Activated naive CD4-positive, alpha-beta T cell treated with anti-CD3 and anti-CD28 coated beads, Interleukin-2, amount 10 ng/mL, durations not matched to agents 7 days and 5 days (primary cell): Measurements from ENCODE around the gene MLF2.

Experiments
- CTCF ChIA-PET: fragments of 350-600 bp; sonication (Branson Sonifier 250); formaldehyde crosslinking; loops from one replicate; lab custom pipeline; 2021; ENCODE audit warnings: antibody characterized with exemption; lab: Charles Lee
- DNase-seq: peaks from one replicate; pipeline ENCODE4 v3.0.0-alpha.2; 2020
- H3K27ac Mint-ChIP-seq: one replicate; pipeline ENCODE4 v1.8.0; 2021; ENCODE audit warnings: mild to moderate bottlenecking, moderate library complexity, mixed read lengths
- H3K27me3 Mint-ChIP-seq: one replicate; pipeline ENCODE4 v1.8.0; 2021; ENCODE audit warnings: mild to moderate bottlenecking, mixed read lengths
- H3K36me3 Mint-ChIP-seq: one replicate; pipeline ENCODE4 v1.8.0; 2021; ENCODE audit warnings: mixed read lengths
- H3K4me1 Mint-ChIP-seq: one replicate; pipeline ENCODE4 v1.8.0; 2021; ENCODE audit warnings: mixed read lengths
- H3K4me3 Mint-ChIP-seq: one replicate; pipeline ENCODE4 v1.8.0; 2021; ENCODE audit warnings: mild to moderate bottlenecking, moderate library complexity, mixed read lengths
- H3K9me3 Mint-ChIP-seq: one replicate; pipeline ENCODE4 v1.8.0; 2021; ENCODE audit warnings: mixed read lengths

MLF2 gene

DNA sequence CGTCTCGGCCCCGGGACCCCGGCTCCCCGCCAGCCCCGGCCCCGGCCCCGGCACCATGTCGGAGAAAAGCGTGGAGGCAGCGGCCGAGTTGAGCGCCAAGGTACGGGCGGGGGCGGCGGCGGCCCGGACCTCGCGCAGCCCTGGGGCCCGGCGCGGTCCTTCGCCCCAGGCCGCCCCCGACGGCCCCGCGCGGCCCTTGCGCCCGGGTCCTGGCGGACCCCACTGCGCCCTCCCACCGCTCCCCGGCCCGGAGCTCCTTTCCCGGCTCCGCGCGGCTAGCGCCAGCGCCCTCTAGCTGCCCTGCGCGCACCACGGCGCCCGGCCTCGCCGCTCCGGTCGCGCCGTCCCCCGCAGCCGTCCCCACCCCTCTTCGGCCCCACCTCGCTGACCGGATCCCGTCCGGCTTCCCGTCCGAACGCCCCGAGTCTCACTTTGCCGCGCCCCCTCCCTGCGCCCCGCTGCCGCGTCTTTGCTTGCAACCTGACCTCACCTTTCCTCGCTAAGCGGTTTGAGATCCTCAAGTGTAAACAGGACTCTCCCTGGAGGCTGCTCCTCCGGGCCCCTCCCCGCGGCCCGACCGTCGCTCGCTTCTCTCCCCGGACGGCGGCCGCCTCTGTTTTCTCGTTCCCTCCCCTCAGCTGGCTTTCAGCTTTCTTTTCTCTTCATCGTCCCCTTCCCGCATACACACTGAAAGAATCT is 13.9 kb upstream of the MLF2 start:
- Mint-ChIP-seq H3K9me3 (no peaks in the 10 kb centered on the region), H3K27ac (no peak overlapping the region), H3K36me3 (peaks cover 4% of the 10 kb centered on the region), H3K4me1 (peaks cover 49% of the 10 kb centered on the region), H3K4me3 (peak overlapping the region; percentile 85), H3K27me3 (peaks cover 96% of the 10 kb centered on the region)
- CTCF ChIA-PET = interaction anchor here (0.7 to 5.8 kb wide), 17 partner anchors 9 to 340 kb away, joined by 3 to 63 read pairs (median 3); partner anchors contain the start of genes CD4, MLF2 and USP5
- peak; percentile 70 for DNase-seq

DNA sequence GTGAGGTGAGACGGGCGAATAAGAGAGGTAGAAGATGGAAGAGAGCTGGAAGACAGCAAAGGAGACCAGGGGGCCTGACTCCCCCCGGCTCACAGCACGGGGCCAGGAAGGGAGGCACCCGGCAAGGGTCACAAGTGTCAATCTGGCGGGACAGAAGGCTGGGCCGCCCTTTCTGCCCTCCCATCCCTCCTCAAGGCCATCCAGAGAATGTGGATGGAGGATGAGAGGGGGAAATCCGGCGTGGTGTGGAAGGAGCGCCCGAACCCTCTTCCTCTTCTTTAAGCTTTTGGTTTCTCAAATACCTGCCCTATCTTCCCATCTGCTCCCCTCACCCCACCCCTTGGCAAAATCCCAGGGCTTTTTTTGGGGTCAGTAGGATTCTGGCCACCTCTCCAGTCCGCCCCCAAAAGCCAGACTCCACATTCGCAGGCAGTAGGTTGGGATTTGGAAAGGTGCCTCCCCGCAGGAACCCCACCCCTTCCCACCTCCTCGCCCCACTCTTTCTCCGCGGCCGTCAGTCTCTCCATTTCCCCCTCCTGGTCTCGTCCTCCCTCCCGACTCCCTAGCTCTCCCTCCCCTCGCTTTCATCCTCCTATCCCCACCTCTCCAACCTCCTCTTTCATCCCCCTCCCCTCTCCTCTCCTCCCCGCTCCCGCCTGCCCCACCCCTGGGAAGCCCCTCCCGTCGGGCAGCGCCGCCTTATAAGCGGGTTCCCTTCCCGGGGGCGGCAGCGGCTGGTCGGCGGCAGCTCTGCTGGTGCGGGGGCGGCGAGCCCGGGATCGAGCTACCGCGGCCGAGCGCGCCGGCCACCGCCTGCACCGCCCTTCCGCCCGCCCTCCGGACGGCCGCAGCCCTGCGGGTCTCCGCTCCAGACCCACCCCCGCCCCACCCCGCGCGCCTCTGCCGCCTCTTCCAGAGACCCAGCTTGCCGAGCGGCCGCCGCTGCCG is 13.0 kb upstream of the MLF2 start, which contains the start of gene PTMS:
TSS of gene PTMS (plus strand) at position 730 of the 948 bp plus-strand sequence. CDS start 343 bp downstream, outside the sequence.
- H3K27ac Mint-ChIP-seq = no peak within 1 kb of the TSS
- CTCF ChIA-PET = interaction anchor here (0.7 to 5.8 kb wide), 16 partner anchors 8 to 339 kb away, joined by 3 to 63 read pairs (median 4); partner anchors contain the start of genes CD4, MLF2 and USP5
- H3K27me3 Mint-ChIP-seq = peaks cover 95% of the 10 kb centered on the region
- peak within 1 kb of the TSS; percentile 85 for H3K4me3 Mint-ChIP-seq
- peaks cover 4% of the 10 kb centered on the region for H3K36me3 Mint-ChIP-seq
- DNase-seq = peak; percentile 54
- H3K4me1 Mint-ChIP-seq = peaks cover 40% of the 10 kb centered on the region
- H3K9me3 Mint-ChIP-seq = no peaks in the 10 kb centered on the region

DNA sequence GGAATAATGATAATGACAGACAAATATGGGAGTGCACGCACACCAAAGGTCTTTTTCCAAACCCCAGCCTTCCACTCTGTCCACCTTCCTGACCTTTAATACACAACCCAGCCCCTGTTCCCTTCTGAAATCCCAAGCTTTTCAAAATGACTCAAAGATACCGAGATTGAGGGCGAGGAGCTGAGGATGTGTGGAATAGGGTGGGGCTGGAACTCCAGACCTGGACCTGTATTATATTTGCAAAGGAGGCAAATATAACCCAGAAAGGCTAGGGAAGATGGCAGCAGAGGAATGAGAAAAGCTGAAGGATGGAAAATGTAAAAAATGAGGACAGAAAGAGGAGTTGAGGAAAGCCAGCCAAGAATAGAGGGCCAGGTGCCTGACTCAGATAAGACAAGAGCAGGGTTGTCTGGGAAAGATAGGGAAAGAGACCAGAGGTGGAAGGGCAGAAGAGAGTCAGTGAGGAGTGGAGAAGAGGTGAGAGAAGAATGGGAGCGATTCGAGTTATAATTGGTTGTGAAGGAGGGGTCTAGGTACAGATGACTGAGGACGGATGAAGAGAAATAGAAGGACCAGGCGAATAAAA is 12.2 kb upstream of the MLF2 start:
- Mint-ChIP-seq H3K27me3 (peaks cover 88% of the 10 kb centered on the region), H3K4me3 (peak overlapping the region; percentile 68), H3K36me3 (peaks cover 4% of the 10 kb centered on the region), H3K27ac (no peak overlapping the region), H3K4me1 (peaks cover 39% of the 10 kb centered on the region), H3K9me3 (no peaks in the 10 kb centered on the region)
- CTCF ChIA-PET = interaction anchor here (1.2 to 5.8 kb wide), 3 partner anchors 11 to 27 kb away, joined by 4 to 63 read pairs (median 44); partner anchors contain the start of gene MLF2
- no peak for DNase-seq

DNA sequence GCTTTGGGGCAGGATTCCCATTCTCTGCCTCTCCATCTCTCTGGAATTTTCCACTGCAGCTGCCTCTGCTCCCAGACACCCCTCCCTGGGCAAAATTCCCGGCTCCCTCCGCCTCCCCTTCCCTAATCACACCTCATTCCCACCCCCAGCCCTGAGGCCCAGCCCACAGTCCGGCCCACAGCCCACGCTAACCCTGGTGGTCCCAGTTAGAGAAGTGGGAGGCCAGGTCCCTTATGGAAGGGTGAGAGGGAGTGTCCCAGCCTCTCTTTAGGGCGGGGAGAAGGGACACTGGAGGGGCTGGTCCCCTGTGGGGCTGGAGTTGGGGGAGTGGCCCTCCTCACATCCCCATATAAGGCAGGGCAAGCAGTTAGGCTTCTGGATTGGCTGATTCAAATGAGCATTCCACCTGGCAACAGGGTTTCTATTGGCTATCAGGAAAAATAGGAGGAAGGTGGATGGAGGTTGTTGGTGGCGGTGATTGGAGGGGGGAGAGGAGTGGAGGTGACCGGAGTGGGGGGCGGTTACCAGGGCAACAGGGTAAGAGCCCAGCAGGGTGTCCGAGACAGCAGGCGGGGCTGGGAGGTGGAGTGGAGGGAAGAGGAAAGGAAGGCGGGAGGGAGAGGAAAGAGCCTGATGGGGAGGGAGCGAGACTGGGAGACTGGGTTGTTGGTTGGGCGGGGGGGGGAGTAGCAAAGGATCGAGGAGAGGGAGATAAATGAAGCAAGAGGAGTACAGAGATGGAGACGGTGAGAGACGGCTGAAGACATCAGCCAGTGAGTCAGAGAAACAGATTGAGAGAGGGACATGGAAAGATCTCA is 11.3 kb upstream of the MLF2 start:
- no peaks in the 10 kb centered on the region for H3K9me3 Mint-ChIP-seq
- no peak overlapping the region for H3K27ac Mint-ChIP-seq
- peaks cover 4% of the 10 kb centered on the region for H3K36me3 Mint-ChIP-seq
- DNase-seq = peak; percentile 64
- peak overlapping the region; percentile 19 for H3K4me3 Mint-ChIP-seq
- CTCF ChIA-PET = interaction anchor here (5.8 kb wide), 1 partner anchor 14 kb away, joined by 63 read pairs; no protein-coding TSS in a partner anchor
- H3K4me1 Mint-ChIP-seq = peaks cover 39% of the 10 kb centered on the region
- peaks cover 88% of the 10 kb centered on the region for H3K27me3 Mint-ChIP-seq

DNA sequence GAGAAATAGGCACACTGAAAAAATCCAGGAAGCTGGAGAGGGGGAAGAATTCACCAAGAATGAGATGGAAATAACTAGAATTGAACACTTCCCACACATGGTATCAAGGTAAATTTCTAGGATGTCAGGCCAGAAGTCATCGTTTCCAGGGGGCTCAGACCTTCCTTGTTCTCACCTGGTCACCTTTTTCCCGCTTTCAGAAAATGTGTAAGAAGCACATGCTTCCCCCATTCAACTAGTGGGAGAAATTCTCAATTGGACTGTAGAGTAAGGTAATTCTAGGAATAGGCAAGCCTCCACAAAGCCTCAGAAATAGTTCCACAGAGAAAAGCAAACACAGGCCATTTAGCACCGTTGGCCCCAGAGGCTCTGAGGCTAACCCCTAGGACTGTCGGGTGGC is 10.4 kb upstream of the MLF2 start:
- H3K4me3 Mint-ChIP-seq = no peak overlapping the region
- H3K27me3 Mint-ChIP-seq = peaks cover 85% of the 10 kb centered on the region
- no peak overlapping the region for H3K27ac Mint-ChIP-seq
- no peaks in the 10 kb centered on the region for H3K9me3 Mint-ChIP-seq
- DNase-seq = no peak
- CTCF ChIA-PET = interaction anchor here (1.8 kb wide), 1 partner anchor 10 kb away, joined by 8 read pairs; the partner anchor contains the start of gene MLF2
- peaks cover 42% of the 10 kb centered on the region for H3K4me1 Mint-ChIP-seq
- peaks cover 4% of the 10 kb centered on the region for H3K36me3 Mint-ChIP-seq

DNA sequence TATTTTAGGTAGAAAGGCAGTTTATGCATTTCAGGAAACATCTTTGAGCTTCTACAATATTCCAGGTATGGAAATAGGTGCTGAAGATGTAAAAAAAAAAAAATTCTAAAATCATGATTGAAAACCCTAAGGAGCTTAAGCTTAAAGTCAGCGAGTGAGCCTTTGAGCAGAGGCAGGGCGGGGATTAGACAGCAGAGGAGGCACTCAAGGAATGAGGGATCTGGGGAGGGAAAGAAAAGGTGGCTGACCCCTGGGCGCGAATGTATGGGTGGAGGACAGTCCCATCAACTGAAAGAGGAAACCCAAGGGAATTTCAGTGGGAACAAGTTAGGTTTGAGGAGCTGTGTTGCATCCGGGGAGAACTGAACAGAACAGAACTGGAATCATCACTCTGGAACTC is 6.8 kb upstream of the MLF2 start:
- Mint-ChIP-seq H3K27ac (no peak overlapping the region), H3K9me3 (no peaks in the 10 kb centered on the region), H3K36me3 (no peaks in the 10 kb centered on the region), H3K4me3 (no peak overlapping the region), H3K4me1 (peaks cover 24% of the 10 kb centered on the region), H3K27me3 (peaks cover 75% of the 10 kb centered on the region)
- CTCF ChIA-PET = interaction anchor here (1.1 to 3.6 kb wide), 4 partner anchors 11 to 65 kb away, joined by 3 to 13 read pairs (median 5); no protein-coding TSS in a partner anchor
- DNase-seq = no peak

DNA sequence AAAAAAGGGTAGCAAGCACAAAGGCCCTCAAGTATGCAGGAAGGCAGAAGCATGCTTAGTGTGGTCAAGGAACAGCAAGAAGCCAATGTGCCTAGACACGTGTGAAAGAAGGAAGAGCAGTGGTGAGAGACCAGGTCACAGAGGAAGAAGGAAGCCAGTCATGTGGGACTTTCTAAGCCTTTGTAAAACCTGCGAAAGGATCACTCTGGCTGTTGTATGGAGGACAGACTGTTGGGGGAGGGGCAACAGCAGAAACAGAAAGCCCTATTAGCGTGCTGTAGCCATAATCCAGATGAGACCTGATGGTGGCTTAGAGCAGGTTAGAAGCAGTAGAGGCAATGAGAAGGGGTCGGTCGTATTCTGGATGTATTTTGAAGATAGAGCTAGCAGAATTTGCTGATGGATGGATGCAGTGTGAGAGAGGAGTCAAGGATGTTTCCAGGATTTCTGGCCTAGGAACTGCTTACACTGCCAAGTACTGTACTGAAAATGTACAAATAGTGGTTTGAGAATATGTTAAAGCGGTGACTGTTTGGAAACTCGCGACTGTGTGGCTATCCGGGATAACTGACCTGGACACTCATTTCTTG is 5.7 kb upstream of the MLF2 start:
- Mint-ChIP-seq H3K4me1 (peaks cover 23% of the 10 kb centered on the region), H3K9me3 (no peaks in the 10 kb centered on the region), H3K4me3 (no peak overlapping the region), H3K27ac (peak overlapping the region; percentile 13), H3K36me3 (no peaks in the 10 kb centered on the region), H3K27me3 (peaks cover 65% of the 10 kb centered on the region)
- DNase-seq = no peak
- CTCF ChIA-PET = interaction anchor here (0.9 to 3.6 kb wide), 7 partner anchors 8 to 66 kb away, joined by 3 to 13 read pairs (median 5); partner anchors contain the start of gene PTMS

DNA sequence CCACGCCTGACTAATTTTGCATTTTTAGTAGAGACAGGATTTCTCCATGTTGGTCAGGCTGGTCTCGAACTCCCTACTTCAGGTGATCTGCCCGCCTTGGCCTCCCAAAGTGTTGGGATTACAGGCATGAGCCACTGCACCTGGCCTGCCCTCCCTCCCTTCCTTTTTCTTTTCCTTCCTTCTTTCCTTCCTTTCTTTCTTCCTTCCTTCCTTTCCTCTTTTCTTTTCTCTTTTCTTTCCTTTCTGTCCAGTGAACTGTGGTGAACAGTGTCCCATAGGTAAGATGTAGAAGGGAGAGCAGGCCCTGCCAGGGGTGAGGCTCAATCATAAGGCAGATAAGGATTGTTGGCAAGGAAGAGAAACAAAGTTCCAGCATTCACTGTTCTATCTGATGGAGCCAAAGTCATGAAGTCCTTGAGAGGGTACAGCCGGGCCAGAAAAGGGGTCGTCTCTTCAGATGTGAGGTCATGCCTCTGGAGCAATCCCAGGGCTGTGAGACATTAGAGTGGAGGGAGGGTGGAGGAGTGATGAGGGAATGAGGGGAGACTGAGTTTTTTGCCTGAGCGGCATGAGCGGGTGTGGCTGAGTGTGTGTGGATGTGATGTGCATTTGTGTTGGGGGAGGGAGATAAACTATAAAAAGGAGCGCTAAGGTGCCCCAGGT is 4.2 kb upstream of the MLF2 start:
- CTCF ChIA-PET = interaction anchor here (0.6 to 3.6 kb wide), 4 partner anchors 9 to 68 kb away, joined by 3 to 13 read pairs (median 5); partner anchors contain the start of gene PTMS
- Mint-ChIP-seq H3K27me3 (peaks cover 56% of the 10 kb centered on the region), H3K36me3 (no peaks in the 10 kb centered on the region), H3K4me3 (no peak overlapping the region), H3K9me3 (no peaks in the 10 kb centered on the region), H3K4me1 (peaks cover 32% of the 10 kb centered on the region), H3K27ac (no peak overlapping the region)
- no peak for DNase-seq

DNA sequence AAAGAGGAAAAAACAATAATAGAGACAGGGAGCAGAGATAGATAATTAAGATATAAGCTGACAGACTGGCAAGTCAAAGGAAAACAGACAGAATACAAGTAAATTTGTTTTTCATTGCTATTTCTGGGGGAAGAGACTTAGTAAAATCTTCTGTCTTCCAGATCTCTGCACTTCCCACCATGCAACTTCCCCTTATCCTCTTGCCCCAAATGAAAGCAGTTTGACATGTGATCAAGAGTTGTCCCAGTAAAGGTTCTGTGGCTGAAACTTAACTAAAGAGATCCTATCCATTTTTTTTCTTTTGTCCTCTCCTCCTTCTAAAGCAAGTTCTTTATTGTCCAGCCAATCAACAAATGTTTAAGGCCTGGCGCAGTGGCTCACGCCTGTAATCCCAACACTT is 1.5 kb upstream of the MLF2 start:
- H3K4me3 Mint-ChIP-seq = no peak overlapping the region
- H3K36me3 Mint-ChIP-seq = peaks cover 22% of the 10 kb centered on the region
- peaks cover 37% of the 10 kb centered on the region for H3K27me3 Mint-ChIP-seq
- peaks cover 48% of the 10 kb centered on the region for H3K4me1 Mint-ChIP-seq
- H3K27ac Mint-ChIP-seq = no peak overlapping the region
- CTCF ChIA-PET = interaction anchor here (0.7 to 5.0 kb wide), 25 partner anchors 8 to 118 kb away, joined by 3 to 91 read pairs (median 6); partner anchors contain the start of genes CD4, CDCA3, GPR162 and PTMS
- no peak for DNase-seq
- H3K9me3 Mint-ChIP-seq = no peaks in the 10 kb centered on the region

DNA sequence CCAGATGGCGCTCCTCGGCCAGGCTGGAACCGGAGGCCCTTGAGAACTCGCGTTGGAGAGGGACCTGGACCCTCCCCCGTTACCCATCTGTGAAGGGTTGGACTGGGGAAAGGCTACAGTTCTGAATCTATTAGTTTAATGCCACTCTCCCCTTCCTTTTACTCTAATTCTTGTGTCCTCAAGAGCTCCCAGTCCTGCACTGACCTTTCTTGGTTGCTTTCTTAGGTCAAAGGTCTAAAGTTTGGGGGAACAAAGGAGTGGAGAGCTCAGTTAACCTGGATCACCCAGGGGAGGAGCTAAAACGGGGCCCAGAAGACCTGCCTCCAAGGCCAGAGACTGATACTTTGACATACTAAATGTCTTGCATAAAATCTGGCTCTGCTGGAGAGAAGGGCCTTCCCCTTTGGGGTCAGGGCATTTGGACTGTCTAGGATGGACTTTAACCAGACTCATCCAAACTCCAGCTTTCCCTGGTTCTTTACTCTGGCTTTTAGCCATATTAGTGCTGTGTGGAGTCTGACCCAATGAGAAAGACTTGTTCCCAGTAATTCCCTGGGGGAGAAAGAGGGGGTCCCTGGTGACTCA is 923 bp upstream of the MLF2 start:
- peaks cover 34% of the 10 kb centered on the region for H3K27me3 Mint-ChIP-seq
- H3K4me1 Mint-ChIP-seq = peaks cover 46% of the 10 kb centered on the region
- DNase-seq = no peak
- peak overlapping the region; percentile 97 for H3K27ac Mint-ChIP-seq
- CTCF ChIA-PET = interaction anchor here (0.7 to 5.0 kb wide), 29 partner anchors 9 to 141 kb away, joined by 3 to 91 read pairs (median 5); partner anchors contain the start of genes CD4, CDCA3, GPR162 and PTMS
- no peaks in the 10 kb centered on the region for H3K9me3 Mint-ChIP-seq
- H3K4me3 Mint-ChIP-seq = peak overlapping the region; percentile 89
- peaks cover 26% of the 10 kb centered on the region for H3K36me3 Mint-ChIP-seq

DNA sequence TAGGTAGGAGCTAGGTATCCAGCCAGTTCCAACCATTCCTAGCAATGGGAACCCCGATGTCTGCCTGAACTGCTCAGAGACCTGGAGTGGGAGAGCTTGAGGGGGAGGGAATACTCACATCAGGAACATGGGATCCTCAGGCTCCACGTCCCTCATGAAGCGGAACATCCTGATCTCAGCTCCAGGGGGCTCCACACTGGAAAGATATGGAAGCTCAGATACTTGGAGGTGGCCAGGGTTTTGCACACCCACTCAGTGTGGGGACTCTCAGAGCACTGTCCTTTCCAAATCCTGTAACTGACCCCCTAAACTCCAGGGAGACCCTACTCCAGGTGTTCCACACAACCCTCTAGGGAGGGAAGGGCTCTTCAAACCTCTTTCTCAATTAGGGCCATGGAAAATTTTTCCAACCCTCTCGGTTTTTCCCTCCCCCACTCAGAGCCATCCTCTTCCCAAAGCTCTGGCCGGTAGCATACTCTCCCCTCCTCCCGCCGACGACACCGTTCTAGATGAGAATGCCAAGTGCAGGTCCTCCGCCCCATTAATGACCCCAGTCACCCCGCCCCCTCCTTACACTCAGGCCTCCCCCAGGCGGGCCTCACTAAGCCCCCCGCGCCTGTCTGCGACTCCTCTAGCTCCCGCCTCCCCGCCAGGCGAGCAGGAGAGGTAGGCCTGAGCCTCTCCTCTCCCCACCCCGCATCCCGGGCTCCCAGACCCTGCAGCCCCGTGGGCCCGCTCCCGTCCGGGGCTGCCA is 597 bp downstream of the MLF2 start:
- Mint-ChIP-seq H3K4me3 (peak overlapping the region; percentile 89), H3K36me3 (peaks cover 39% of the 10 kb centered on the region), H3K9me3 (no peaks in the 10 kb centered on the region), H3K27ac (peak overlapping the region; percentile 97), H3K27me3 (peaks cover 27% of the 10 kb centered on the region), H3K4me1 (peaks cover 35% of the 10 kb centered on the region)
- DNase-seq = peak; percentile 61
- CTCF ChIA-PET = interaction anchor here (0.5 to 5.0 kb wide), 20 partner anchors 7 to 316 kb away, joined by 3 to 91 read pairs (median 8); partner anchors contain the start of genes CD4, GPR162, LAG3 and P3H3
